GM18499 (cell line): ENCODE measurements around the gene SUPT3H.

Experiments
- ATAC-seq: cut with Tn5 transposase; IDR thresholded peaks from one replicate; pipeline ENCODE4 v1.9.1; 2021; ENCODE audit warnings: moderate number of reproducible peaks; ENCODE audit not compliant: insufficient read depth, unreplicated experiment

SUPT3H gene

DNA sequence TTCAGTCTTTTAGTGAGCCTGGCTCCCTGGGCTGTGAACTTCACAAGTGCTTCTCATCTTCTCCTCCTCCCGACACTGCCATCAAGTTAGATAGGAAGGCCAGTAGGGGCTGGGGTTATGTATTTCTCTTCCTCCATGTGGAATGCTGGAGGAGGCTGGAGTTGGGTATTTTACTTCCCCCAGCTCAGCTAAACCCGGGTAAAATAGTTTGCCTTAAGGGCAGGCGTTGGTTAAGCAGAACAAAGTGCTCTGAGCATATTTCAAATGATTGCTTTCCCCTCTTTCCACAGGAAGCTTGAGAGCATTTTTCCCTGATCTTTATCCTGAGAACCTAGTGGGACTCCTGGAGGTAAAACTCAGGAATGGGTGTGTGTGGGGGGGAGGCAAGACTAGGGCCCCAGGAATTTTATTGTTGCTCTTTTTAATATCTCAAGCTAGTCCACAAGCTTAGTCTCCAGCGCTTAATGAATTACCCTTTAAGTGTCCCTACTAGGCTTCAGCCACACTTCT, 16.9 kb upstream of the SUPT3H start:
- no peak for ATAC-seq

DNA sequence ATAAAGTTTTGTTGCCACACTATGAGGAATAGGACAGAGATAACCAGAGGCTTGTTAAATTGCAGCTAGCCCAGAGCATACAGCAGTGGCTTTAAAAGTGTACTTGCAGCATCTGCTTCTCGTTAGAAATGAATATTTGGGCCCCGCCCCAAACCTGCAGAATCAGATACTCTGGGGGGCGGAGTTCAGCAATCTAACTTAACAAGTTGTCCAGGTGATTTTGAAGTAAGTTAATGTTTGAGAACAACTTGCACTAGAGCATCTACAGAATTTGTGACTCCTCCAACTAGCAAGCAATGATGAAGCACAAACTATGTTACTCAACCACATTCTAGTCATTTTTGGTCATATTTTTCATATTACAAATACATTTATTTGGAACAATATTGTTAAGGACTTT, 10.6 kb upstream of the SUPT3H start:
- ATAC-seq: no peak

DNA sequence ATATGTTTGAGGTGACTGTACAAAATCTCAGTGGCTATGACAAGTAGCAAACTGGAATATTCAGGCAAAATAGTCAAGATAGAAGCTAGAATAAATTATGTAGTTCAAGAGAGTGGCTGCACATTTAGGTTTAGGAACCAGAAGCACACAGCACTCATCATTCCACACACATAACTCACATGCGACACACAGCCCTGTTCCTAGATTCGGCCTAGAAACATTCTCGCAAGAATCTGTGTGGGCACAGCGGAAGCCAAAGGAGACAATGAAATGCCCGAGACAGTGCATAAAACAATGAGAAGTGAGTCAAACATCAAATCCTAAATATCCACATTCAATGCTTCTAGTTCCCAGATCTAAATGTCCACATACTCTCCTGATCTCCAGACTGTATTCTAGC, 9.5 kb upstream of the SUPT3H start:
- no peak for ATAC-seq

DNA sequence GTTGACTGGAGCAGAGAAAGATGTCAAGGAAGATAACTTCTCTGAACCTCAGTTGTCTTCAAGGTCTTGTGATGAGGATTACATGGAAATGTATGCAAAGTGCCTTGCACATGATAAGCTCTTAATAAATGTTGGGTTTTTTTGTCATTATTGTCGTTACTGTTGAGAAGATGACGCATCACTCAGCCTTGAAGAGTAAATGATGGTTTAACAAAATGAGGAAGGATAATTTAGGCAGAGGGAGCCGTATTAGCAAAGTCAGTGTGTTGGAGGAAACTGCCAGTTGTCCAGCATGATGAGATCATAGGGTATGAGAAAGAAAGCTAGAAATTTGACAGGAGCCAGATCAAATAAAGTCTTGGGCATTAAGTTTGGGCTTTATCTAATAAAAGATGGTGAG, 8.8 kb upstream of the SUPT3H start:
- no peak for ATAC-seq

DNA sequence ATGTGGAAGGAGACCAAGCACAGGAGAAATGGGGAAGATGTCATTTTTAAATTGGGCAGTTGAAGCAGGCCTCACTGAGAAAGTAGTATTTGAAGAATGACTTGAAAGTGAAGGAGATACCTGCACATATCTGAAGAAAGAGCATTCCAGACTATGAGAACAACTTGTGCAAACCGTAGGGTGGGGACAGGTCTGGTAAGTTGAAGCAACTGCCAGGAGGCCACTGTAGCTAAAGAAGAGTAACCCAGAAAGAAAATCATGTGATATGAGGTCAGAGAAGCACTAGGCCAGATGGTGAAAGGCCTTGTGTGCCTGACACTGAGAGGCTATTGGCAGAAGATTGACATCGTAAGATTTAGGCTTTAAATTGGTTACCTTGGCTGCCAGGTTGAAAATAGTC, 4.7 kb upstream of the SUPT3H start:
- ATAC-seq: no peak

DNA sequence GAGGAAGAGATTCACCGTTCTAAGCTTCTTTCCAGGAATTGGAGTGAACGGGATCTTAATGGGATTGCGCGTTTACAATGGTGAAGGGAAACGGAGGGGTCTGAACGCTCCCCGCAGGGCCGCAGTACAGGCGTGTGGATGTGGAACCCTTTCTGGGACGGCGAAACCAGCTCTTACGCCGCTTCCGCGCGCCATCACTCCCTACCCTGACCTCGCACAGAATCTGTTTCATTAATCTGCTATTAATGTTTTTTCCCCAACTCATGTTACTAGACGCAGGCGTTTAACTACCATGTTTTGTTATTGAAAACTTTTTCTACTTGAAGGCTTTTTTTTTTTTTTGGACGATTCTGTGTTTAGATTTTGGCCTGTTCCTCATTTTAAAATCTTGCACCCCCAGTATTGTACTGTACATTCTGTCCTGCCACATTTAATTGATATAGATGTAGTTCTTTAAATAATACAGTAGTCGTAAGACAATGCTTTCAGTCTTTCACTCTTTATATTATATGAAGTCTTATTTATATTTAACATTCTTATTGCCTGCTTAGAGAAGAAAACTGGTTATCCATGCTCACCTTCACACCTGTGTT, 696 bp upstream of the SUPT3H start:
- ATAC-seq: no peak

DNA sequence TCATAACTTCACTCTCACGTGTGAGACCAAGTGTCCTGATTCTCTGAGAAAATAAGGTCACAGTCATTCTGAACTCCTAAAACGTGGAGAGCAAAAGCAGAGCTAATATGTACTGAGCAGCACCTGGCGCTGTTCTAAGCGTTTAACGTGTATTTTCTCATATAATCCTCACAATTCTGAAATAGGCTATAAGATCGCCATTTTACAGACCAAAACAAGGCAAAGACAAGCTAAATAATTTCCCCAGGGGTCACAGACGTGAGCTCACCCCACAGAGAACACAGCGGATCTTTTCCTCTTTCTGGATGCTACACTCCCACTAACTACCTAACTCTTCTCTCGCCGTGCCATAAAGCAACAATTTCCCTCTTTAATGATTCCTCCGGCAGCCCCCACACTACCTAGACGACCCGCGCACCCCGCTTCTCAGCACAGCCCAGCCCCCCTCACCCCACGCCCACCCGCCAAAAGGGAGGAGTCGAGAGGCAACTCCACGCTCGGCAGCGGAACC, 636 bp downstream of the SUPT3H start:
- ATAC-seq: peak; percentile 11

DNA sequence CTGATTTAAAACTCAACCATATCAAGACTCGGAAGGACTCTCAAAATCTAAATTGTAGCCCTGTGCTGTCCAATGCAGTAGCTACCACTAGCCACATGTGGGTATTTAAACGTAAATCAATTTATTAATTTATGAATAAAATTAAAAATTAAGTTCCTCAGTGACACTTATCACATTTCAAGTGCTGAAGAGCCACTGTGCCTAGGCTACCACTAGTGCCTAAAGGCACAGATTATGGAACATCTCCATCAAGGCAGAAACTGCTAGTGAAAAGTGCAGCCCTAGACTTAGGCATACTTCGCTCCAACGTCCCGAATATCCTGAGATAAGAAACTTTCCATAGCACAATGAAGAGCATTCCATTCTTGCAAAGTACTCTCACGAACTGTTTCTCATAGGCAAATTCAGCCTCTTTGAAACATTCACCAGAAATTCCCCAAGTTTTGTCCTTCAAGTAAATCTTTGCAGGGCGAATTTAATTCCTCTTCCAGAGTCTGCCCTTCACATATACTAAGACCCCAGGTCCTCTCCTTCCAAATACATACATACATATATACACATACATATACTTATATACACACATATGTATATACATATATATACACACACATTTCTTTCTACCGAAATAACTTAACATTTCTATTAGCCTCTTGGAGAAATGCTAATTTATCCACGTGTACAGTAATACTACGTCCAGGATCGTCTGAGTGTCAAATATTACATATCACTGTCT, 1.3 kb downstream of the SUPT3H start:
- no peak for ATAC-seq

DNA sequence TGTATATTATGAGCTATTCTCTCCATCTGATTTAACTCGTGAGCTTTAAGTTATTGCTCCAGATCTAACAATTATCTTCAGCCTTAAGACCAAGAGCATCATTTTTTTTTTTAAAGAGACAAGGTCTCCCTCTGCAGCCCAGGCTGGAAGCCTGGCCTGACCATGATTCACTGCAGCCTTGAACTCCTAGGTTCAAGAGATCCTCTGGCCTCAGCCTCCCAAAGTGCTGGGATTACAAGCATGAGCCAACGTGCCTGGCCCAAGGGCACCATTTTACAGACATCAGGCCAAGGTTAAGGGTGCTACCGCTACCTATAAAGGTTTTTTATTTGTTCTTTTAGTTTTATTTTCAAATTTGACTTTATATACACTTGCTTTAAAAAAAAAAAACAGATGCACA, 2.3 kb downstream of the SUPT3H start:
- no peak for ATAC-seq

DNA sequence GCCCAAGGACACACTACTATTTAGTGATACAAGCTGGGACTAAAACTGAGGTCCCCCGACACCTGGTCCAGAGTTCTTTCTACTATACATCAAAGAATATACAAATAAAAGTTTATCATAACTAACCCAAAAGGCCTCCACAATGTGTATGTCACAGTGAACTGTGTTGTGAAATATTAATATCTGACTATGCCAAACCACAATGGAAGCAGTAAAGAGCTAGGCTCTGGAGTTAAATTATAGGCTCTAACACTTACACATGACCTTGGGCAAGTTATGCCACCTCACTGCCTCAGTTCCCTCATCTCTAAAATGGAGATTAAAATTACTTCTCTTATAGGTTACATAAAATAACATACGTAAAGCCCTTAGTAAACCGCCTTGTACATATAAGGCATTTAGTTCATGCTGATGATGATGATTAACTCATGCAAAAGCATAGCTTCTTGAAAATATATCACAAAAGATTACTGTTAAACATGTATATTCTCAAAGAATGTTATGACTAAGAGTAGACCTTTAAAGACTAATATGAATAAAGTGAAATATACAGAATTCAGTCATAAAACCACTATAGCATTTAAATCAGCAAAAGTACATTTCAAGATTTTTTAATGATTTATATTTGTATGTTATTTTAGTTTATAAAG, 5.7 kb downstream of the SUPT3H start:
- no peak for ATAC-seq

DNA sequence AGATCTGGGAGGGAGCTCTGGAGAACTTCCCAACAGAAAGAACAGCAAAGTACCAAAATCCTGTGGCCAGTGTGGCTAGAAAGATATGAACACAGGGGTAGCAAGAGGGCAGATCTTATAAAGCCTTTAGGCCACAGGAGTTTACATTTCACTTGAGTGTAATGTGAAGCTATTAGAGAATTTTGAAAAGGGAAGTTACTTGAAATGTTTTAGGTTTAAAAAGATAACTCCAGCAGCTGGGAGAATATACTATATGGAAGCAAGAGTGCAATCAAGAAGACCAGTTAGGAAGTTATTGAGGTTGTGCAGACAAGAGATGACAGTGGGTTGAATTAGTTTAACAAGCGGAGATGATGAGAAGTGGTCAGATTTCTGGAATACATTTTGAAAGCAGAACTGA, 7.9 kb downstream of the SUPT3H start:
- no peak for ATAC-seq

DNA sequence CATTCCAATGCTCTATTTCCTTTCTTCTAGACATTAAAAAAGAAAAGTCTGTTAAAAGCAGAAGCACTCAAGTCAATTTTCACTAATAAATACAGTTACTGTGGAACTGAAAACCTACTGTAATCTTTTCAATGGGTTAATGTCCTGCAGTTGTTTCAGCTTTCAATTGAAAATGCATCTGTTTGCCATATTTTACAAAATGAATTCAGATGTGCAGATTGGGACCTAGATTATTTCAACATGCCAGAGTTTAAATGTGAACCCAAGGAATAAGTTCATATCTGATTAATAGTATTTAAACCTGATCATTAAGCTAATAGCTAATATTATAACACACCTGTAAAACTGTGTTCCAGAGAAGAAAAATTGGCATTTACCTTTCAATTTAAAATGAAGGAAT, 9.7 kb downstream of the SUPT3H start:
- ATAC-seq: no peak

DNA sequence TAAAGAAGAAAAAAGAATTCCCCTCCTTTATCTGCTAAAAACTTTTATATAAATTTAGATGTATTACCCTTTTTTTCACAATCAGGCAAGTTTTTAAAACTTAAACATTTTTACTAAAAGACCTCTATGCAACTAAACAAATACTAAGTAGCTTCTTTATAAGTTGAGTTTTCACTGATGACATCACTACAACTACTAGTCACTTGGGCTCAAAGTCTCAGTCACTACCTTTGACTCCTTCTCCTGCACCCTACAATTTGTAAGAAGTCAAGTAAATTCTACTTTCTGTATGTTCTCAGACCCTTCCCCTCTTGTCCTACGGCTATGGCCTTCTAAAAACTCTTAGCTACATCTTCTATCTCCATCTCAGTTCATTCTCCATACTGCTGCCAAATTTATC, 11.2 kb downstream of the SUPT3H start:
- ATAC-seq: no peak

DNA sequence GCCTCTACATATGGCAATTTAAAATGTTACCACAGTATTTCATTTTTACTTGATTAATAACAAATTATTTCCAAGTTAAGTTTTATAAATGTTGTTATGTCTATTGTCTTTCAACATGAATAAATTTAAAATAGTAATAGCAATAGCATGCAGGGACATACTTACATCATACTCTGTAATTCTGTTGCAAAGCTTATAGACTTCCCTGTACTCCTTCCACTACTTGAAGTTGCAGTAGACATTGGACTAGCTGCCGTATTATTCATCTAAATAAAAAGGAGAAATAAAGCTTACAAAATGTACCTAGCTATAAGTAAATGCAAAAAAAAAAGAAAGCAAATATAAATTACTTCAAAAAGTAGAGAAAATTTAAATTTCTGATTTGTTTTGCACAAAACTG, 12.7 kb downstream of the SUPT3H start:
- ATAC-seq: no peak

DNA sequence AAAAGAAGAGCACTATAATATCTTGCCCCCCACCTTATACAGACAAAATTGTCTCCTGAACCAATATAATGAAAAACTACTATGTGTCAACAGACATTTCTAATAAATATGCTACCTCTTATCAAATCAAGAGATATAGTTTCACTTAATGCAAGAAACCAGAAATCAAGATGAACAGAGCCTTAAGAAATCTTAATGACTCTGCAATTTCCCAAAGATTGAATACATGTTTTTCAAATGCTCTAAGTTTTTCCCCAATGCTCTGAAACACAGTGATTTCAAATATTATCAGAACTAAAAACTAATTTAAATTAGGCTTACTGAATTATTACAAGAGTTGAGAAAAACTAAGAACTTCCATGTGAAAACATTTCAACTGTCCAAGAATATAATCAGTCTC, 13.3 kb downstream of the SUPT3H start:
- ATAC-seq: no peak

DNA sequence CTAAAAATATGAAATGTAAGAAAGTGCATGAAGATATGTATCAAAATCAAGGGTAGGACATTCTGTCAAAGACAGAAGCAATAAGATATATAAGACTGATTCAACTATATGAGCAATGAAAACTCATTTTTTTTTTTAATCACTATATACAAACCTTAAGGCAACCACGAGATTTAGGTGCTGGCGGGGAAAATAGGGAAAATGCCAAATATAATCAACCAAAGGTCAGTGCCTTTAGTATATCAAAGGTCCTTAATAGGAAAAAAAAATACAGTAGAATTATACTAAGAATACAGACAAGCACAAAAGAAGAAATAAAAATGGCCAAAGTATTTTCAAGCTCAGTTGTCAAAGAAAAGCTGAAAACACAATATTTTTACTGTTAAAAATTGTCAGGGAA, 24.1 kb downstream of the SUPT3H start:
- ATAC-seq: no peak

DNA sequence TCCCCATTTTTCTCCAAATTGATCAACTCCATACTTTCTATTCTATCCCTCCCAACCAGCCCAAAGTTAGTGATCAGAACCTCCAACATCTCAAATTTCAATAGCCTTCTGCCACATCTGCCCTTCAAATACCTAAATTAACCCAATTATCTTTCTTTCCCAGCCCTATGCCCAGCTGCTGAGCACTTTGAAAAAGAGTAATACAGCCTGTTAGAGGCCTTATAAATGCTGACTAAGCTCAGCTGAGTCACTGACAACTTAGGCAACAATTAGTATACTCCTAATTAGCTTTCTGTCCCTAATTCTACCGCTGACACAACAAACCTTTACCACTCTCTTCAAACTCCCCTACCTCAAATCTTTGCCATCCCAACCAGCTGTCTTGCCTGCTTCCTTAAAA, 26.1 kb downstream of the SUPT3H start:
- ATAC-seq: no peak

DNA sequence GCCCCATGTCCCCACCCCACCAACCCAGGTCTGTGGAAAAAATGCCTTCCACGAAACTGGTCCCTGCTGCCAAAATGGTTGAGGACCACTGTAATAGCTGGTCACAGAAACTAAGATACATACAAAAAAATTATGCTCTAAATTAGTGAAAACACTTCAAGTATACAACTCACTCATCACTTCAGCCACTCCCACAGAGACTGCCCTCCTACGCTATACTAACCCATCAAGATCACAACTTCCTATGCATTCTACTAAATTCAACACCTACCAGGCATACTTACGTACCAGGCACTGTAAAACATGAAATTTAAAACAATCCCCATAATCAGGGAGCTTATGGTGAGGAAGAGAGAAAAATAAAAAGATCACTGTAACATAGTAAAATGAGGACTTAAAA, 26.7 kb downstream of the SUPT3H start:
- no peak for ATAC-seq

DNA sequence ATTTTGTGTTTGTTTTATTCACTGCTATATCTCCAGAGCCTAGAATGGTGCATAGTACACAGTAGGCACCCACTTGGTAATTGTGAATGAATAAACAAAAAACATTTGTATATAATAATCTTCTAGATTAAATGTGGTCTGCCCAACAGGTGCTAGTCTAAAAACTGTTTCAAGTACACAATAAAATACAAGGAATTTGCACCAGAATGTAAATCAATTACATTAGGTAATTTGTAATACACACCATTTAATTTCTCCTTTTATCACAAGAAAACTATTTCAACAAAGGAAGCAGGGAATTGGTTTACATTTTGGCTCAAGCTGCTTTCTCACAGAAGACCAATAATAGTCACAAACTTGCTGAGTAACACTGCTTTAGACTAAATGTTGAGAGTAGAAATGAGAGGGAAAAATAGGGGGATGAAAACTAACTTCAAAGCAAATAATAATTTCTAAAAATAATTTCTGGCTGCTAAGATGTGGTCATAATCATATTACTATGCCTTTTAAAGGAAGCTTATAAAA, 27.5 kb downstream of the SUPT3H start:
- ATAC-seq: no peak

DNA sequence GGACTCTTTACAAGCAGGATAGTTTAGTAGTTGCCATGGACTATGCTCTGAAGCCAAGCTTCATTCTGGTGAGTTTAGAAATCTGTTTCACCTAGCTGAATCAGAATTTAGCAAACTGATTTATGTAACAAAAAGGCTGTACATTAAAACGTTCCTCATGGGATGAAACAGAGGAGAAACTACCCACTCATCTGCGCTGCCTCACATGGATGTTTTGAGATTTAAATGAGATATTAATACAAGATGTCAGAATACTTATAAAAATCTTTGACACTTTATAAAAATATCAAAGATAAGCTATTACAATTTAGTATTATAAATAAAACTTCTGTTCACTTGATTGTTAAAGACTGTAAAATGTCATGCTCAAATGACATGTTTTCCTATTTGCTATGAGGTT, 32.8 kb downstream of the SUPT3H start:
- no peak for ATAC-seq

DNA sequence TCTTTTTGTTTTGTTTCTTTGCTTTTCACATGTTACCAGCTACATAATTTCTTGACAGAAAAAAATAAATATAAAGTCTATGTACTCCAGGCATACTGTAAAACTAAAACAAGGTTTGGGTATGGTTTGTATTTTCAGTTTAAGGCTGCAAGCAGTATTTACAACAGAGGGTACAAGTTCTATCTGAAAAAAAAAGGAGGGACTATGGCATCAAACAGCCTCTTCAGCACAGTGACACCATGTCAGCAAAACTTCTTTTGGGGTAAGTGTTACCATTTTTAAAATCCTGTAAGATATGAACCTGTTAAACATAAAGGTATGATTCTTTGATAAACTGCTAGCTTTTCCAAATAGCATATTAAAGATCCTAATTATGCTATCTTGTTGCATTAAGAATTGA, 49.2 kb downstream of the SUPT3H start:
- no peak for ATAC-seq
